HG03039 (cell line): ENCODE results near the gene OTOP2.
"Not testable (repeated sequence)": the region's sequence is repeated elsewhere in the genome, so short reads cannot be mapped to it uniquely, and the experiment has no call there.

Experiments
- ATAC-seq: cut with Tn5 transposase; IDR thresholded peaks from one replicate; pipeline ENCODE4 v1.9.1; 2021; ENCODE audit warnings: mild to moderate bottlenecking, moderate library complexity; ENCODE audit not compliant: unreplicated experiment

Gene OTOP2

DNA sequence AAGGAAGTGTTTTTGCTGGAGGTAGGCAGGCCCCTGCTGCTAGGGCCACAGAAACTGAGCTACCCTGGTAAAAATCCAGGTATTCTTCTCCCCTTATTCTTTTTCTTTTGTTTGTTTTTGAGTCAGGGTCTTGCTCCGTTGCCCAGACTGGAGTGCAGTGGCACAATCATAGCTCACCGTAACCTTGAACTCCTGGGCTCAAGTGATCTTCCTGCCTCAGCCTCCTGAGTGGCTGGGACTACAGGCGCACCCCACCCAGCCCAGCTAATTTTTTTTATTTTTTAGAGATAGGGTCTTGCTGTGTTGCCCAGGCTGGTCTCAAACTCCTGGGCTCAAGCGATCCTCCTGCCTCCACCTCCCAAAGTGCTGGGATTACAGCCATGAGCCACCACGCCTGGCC is 45.4 kb downstream of the OTOP2 start:
- not testable (repeated sequence) for ATAC-seq

DNA sequence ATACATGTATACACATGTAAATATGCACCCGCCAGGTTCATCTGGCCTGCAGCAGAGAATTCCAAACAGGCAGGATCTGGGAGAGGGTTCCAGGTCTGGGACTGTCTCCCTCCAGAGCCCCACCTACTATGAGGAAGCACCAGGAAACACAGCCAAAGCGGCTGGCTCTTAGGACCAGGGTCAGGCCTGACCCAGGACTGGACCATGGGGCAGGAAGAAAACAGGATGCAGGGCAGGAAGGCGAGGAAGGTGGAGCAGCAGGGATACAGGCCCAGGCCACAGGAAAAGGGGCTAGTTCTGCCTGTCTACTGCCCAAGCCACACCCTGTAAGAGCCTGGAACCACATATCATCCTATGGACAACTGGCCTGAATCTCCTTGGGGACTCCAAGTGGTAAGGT is 46.3 kb downstream of the OTOP2 start:
- ATAC-seq = no peak

- ATAC-seq = no peak
Measured at GRCh38 chr17:74971069-74971841, 47.2 kb downstream of the OTOP2 start.

- ATAC-seq = no peak
Measured at GRCh38 chr17:74971842-74972106, 47.7 kb downstream of the OTOP2 start.

DNA sequence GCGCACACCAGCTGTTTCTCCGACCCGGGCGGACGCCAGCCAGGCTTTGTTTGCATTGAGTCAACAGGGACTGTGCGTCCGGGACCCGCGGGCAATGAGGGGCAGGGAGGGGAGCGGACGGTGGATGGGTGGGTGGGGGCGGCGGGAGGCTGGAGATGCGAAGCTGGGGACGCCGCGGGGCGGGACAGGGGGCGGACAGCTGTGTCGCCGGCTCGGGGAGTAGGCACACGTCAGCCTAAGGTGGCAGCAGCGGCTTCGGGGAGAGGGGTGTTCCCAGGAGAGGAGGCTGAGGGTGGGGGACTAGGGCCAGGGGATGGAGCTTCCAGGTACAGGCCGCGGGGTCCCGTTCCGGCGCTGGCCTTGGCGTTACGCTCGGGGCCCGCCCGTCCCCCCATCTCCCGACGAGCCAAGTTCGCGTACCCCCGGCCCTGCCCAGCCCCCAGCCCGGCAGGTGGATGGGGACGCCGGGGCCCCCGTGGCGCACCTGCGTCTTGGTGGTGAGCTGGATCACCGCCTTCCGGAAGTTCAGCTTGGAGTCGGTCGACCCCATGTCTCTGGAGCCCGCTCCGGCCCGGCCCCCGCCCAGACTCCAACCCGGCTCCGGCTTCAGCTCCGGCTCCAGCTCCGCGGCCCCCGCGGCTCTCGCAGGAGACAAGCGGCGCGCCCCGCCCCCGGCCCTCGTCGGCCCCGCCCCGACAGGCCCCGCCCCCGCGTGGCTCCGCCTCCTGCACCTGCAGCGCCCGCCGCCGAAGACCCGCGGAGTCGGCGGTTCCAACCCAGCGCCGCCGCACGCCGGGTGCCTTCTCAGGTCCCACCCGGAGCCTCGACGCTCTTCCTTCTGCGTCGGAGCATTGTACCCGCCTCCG is 48.3 kb downstream of the OTOP2 start, which contains the start of gene HID1:
Gene HID1 (minus strand): TSS at position 653 of the 866 bp plus-strand sequence. CDS start 103 bp downstream, at position 550.
- no peak for ATAC-seq

DNA sequence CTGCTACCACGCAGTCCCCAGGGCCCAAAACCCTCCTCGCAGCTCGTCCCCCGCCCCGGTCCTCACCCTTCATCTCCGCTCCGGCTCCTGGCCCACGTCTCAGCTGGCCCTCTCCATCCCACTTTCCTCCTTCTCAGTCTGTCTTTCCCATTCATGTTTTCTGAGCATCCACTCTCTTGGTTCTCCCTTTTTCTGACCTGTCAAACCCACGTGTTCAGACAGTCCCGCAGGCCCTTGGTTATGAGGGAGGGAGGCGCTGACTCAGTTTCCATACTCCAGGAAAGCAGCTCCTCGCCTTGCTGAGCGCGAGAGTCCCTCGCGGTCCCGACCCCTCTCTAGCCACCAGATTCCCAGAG is 48.9 kb downstream of the OTOP2 start:
- no peak for ATAC-seq

GRCh38 chr17:74975943-74976342 is 51.9 kb downstream of the OTOP2 start:
- ATAC-seq = no peak

DNA sequence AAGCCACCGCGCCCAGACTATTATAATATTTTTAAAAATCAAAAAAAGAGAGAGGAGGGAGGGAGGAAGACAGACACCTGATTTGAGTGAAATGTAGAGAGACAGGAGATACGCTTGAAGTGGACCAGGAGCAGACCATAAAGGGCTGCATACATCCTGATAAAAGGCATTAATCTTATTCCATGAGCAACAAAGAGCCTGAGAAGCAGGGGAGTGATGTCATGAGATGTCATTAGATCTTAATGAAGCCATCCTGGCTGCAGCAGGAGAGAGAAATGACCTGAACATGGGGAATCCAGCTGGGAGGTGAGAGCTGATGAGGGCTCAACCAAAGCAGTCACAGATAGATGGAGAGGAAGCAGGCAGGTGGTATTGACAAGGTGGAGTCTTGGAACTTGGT is 53.7 kb downstream of the OTOP2 start:
- ATAC-seq = no peak

DNA sequence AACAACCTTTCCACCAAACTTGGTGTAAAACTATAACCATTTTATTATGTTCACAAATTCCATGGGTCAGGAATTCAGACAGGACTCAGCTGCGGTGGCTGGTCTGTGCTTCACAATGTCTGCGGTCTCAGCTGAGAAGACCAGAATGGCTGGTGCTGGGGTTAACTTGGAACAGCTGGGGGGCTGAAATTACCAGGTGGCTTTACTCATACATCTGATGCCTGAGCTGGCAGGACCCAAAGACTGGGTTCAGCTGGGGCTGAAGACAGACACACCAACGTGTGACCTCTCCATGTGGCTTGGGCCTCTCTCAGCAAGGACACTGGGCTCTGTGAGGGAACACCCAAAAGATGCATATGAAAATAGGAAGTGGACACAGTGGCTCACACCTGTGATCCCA is 54.2 kb downstream of the OTOP2 start:
- no peak for ATAC-seq

DNA sequence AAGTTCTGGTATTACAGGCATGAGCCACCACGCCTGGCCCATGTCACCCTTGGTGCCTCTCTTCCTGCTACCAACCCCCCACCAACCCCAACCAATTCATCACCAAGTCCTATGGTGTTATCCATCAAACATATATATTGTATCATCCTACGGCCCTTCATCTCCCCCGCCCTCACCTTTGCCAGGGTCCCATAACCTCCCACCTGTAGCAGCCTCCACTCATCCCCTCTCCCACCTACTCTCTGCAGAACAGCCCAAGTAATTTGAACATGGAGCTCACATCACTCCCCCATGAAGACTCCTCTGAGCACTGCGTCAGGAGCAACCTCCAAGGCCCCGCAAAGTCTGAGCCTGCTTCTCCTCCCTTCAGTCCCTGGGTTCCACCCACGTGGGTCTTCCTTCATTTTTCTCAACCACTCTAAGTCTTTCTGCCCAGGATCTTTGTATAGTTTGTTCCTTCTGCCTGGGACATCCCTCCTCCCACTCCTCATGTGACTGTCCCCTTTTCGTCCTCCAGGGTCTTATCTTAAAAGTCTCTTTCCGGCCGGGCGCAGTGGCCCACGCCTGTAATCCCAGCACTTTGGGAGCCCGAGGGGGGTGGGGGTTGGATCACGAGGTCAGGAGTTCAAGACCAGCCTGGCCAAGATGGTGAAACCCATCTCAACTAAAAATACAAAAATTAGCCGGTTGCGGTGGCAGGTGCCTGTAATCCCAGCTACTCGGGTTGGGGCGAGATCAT is 55.5 kb downstream of the OTOP2 start:
- ATAC-seq = no peak

DNA sequence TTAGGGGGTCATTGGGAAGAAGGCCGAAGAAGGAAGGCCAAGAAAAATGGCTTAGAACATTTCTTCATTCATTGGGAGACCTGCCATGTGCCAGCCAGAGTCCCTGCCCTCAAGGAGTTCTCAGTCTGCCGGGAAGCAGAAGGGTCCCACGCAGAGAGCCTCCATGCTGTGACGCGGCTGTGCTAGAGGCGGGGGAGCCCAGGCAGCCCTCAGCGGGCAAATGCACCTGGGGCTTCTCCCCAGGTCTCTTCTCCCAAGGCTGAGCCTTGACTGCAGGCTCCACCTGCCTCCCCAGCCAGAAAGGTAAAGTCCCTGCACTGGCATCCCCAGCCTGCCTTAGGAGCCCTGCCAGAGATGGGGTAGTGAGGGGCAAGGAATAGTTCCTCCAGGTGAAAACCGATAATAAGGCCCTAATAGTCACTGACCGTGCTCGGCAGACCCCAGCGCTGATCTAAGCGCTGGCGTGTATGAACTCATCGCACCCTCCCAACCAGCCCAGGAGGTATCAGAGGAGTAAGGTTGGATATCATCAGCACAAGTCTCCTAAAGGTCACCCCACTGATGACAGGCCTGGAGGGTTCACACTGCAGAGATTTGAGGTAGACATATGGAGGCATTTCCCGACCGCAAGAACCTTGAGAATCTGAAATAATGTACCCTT is 57.4 kb downstream of the OTOP2 start:
- no peak for ATAC-seq

DNA sequence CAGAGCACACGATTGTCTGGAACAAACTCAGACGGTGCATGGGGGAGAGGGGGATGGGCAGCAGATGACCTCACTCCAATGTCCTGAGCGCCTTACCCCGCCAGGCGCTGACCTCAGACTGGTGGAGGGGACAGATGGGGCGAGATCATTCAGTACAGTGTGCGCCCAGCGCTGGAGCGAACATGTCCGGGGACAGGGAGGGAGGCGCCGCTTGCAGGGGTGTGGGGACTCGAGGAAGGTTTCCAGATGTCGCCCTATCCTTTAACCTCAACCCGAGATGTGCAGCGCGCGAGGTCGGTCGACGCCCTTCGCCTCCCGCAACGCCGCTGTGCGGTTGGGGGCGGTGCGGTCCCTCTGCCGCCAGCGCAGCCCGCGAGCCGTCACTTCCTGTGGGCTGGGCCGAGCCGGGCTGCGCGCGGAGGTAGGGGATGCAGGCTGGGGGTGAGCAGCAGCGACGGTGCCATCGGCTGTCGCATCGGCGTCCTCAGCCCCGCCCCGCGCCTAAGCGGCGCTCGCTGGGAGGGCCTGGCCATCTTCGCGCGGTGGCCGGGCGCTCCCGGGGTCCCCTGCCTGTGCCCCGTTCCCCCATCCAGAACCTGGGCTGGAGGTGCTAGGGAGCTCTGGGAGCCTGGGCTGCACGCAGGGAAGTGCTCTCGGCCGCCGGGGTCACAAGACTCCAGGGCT is 58.0 kb downstream of the OTOP2 start:
- no peak for ATAC-seq

DNA sequence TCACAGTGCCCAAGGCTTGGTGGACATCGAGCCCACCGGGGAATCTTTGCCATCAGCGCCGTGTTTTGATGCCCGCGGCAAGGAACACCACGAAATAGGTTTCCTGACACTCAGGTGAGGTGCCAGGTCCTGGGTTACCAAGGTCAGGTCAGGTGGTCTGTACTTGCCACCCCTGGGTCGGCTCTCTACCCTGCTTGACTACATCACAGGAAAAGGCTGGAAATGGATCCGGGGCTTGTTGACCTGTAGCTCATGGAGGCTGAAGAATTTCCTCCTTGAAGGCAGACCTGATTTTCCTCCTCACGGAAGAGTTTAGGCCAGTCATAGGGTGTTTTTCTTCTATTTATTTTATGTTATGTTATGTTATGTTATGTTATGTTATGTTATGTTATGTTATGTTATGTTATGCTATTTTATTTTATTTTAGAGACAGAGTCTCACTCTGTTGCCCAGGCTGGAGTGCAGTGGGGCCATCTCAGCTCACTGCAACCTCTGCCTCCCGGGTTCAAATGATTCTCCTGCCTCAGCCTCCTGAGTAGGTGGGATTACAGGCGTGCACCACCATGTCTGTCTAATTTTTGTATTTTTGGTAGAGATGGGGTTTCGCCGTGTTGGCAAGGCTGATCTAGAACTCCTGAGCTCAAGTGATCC is 58.7 kb downstream of the OTOP2 start:
- not testable (repeated sequence) for ATAC-seq
